Skin of body (tissue), 2 donors: Measurements from ENCODE around the gene RGS9BP. TPM values are rescaled to one million over a fixed set of nuclear protein-coding genes. Genes with fewer than 3 reads are reported as not detected.
"Not testable (repeated sequence)": the region's sequence is repeated elsewhere in the genome, so short reads cannot be mapped to it uniquely, and the experiment has no call there.

Source experiments
- DNase-seq: peaks from one replicate; lab custom pipeline; 2025; lab: John Stamatoyannopoulos, UW
- total RNA-seq: library from RNA; depleted of rRNA; stranded (reverse); fragments of >200 nt; gene quantifications from one replicate; pipeline ENCODE4 v1.2.3, GENCODE V29; 2014

RGS9BP gene
- total RNA-seq, 1 donor from 2014 or later = 0.89 TPM

DNA sequence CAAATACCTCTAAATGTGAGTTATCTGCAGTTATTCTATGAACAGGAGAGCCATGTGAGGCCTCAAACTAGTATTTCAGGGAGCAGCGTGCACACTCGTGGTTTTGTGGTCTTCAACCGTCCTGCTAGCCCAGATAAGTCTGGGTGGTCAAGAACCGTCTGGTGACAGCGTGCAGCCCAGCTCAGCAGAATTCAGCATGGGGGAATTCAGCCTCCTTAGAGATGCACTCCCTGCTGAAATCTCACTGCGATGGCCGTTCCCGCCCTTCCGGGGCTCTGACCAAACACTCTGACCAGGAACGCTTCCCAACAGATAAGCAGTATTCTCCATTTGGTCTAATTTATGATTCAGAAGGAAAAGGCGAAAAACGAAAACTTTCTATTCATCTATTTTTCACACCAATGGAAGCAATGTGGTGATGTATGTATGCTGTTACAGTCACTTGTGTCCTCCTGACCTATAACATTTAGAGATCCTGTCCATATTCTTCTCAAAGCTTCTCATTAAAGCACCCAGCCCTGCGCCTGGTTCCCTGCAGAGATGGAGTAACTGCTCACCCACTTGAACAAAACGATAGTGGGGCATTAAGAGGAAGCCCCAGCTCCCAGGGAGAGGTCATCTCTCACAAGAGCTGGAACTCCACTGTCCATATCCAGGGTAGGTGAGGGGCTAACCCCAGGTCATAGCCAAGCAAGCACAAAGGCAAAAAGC lies 3.6 kb upstream of the RGS9BP start:
- DNase-seq = no peak

DNA sequence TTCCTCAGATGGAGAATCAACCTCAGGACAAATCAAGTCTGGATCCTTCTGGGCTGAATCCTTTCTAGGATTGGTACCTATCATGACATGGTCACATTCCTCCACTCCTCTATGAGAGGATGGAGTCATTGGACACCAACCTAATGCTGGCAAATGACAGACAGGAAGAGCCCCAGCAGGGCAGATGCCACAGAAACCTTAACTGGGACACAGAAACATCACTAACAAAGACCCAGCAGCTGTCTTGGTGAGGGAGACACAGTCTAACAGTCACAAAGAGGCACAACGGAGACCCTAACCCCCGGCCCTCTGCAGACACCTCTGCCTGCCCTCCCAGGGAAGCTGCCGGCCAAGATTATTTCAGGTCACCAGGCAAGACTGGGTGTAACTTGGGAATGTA lies 2.8 kb upstream of the RGS9BP start:
- no peak for DNase-seq

DNA sequence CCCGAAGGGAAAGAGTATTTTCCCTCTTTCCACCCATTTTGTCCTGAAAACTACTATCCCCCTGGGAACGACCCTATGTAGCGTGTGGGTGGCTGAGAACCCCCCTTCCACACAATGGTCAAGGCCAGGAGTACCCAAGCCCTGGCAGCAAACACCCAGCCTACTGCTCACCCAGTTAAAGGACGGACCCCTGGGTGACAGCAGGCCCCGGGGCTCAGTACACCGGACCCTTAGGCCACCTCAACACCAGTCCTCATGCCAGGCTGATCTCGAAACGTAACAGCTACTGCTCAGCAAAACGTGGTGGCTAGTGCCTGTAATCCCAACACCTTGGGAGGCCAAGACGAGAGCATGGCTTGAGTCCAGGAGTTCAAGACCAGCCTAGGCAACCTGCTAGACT lies 2.1 kb upstream of the RGS9BP start:
- no peak for DNase-seq

DNA sequence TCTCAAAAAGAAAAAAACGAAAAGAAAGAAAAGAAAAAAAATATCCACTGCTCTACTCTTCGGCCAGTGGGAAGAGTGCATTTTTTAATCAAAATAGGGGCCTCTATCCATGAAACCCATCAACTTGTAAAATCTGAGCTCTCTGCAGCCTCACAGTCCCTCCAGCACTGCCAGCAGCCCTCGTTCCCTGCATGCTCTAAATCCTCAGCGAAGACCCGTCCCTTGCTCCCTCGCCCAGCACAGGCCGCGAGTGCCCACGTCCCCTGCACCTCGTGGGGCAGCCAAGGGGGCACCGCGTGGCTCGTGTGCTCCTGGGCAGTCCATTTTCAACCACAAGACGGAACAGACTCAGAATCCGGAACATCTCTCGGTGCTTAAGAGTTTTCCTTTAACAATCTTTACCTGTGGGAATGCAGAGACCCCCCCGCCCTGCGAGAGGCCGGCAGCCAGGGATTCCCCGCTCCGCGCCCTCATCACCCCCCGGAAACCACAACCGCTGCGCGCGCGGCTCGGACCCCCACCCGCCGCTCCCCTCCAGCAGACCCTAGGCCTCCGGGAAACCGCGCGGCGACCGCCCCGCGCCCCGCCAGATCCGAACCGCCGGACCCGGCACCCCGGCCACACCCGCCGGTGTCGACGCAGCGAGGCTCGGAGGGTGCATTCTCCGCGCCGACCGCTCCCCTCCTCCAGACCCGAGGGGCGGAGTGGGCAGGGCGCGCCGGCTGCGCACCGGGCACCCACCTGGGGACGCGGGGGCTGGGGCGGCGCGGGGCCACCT lies 1.3 kb upstream of the RGS9BP start:
- DNase-seq = no peak

DNA sequence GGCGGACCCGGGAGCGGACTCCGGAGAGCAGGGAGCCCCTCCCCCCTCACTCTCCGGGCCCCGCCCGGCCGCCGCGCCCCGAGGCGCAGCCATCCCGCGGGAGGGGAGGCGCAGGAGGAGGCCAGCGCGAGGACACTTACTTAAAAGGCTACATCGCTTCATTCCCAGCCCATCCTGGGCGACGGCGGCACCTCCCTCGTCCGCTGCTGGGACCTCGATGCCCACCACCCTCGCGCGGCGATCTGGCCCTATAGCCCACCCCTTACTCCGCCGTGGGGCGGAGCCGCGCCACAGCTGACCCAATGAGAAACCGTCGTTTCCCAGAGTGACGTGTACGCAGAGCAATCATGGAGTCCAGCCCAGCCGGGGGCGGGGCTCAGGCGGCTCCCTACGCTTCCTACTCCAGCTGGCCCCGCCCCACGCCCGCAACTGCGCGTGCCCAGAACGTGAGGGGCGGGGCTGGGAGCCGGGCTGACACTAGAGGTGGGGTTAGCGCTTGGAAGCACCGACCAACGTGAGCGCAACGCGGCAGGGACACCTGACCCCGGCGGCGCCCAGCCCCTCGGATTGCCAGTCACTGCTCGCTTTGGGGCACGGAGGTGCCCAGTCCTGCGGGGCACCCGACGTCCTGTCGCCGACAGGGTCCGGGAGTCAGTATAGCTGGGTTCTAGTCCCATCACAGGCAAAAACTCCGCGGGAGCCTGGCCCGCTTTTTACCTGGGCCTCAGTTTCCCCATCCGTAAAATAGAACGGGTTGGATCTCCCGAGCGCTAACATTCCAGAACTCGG lies 523 bp upstream of the RGS9BP start, which contains the start of gene ANKRD27:
Gene ANKRD27 (minus strand): TSS at position 250 of the 789 bp plus-strand sequence. CDS start 16,165 bp downstream, outside the sequence.
- peak; percentile 98 for DNase-seq

DNA sequence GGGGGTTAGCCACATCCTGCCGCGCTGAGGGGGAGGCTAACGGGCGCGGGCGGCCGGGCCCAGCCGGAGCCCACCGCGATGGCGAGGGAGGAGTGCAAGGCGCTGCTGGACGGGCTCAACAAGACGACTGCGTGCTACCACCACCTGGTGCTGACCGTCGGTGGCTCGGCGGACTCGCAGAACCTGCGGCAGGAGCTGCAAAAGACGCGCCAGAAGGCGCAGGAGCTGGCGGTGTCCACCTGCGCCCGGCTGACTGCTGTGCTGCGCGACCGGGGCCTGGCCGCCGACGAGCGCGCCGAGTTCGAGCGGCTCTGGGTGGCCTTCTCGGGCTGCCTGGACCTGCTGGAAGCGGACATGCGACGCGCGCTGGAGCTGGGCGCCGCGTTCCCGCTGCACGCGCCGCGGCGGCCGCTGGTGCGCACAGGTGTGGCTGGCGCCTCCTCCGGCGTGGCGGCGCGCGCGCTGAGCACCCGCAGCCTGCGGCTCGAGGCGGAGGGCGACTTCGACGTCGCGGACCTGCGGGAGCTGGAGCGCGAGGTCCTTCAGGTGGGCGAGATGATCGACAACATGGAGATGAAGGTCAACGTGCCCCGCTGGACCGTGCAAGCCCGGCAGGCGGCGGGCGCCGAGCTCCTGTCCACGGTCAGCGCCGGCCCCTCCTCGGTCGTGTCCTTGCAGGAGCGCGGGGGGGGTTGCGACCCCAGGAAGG lies 692 bp downstream of the RGS9BP start:
- DNase-seq = no peak

DNA sequence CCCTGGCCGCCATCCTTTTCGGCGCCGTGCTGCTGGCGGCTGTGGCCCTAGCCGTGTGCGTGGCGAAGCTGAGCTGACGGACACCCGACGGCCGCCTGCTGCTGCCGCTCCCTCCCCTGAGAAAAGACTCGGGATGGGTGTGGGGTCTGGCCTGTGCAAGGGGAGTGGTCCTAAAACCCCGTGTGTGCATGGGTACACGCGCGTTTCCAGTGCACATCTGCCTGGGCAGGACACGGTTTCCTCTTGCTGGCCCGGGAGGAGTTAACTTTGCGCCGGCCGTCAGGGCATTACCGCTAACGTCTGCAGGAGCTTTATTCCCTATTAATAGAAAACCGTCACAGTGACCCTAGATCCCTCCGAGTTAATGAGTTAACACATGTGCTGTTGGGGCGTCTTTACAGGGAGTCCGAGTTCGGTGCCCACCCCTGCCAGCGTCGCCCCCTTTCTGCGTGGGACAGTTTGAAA lies 1.3 kb downstream of the RGS9BP start:
- DNase-seq = no peak

DNA sequence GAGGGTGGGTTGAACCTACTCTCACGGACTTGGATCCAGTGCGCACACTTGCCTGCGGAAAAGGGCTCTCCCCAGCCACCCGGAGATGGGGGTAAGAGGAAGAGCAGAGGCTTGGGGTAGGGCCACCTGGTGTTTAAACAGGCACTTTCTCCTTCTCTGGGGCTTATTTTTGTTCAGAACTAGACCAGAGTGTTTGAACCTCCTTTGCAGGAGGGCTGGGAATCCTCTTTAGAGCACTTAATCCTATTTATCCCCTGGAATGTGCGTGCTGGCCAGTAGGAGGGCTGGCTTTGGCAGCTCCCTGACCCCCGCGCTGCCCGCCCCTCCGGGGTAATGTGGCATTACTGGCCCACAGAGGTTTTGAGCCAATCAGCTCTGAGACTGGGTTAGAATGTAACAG lies 2.0 kb downstream of the RGS9BP start:
- DNase-seq = no peak

DNA sequence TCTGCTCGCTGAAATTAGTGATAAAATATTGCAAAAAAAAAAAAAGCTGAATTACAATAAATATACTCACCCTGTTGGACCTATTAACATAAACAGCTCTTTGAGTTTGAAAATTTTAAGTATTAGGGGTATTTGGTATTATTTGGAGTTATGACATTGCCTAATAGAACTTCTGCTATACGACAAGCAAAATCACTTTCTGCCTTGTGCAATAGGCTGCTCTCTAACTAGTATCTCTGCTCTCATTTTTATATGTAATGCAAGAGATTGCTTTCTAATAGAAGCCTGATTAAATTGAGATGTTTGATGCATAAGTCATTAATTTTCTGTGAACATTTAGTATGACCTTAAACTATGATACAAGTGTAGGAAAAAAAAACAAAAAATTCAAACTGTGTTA lies 5.3 kb downstream of the RGS9BP start:
- no peak for DNase-seq

DNA sequence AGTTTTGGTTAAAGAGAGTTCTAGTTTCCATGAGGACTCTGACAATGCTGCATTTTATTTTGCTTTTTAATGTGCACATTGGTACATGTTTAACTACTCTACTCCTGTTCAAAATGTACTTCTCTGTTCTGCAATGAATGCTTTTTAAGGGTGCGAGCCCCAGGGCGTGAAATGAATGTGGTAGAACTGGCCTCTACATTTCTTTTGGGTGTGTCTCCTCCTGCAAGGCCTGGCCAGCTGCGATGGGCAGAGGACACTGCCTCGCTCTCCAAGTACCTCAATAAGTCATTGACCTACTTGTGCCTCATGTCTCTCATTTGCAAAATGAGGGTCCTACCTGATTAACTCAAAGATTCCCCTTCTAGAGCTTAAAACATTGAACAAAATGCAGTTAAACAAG lies 6.7 kb downstream of the RGS9BP start:
- DNase-seq = no peak

DNA sequence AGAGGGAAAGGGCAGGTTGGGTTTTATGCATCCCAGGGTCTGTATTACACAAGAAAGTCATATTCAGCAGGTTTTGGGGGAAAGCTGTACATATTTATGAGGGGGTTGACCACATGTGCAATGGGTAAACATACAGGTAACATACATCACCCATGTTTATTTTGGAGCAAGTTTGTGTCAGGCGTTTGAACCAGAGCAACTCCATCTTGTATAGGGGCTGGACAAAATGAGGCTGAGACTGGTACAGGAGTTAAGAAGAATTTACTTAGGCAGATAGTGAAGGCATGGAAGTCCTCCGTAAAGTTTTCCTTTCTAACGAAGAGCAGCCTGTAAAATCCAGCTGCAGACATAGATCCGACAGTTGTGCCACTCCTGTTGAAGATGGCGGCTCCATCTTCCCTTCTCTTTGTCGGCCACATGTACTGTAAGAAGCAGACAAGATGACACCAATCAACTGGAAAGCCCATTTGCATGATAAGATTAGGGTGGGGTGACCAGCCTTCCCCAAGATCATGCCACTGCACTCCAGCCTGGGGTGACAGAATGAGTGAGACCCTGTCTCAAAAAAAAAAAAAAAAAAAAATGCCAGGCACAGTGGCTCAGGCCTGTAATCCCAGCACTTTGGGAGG lies 11.3 kb downstream of the RGS9BP start:
- no peak for DNase-seq

DNA sequence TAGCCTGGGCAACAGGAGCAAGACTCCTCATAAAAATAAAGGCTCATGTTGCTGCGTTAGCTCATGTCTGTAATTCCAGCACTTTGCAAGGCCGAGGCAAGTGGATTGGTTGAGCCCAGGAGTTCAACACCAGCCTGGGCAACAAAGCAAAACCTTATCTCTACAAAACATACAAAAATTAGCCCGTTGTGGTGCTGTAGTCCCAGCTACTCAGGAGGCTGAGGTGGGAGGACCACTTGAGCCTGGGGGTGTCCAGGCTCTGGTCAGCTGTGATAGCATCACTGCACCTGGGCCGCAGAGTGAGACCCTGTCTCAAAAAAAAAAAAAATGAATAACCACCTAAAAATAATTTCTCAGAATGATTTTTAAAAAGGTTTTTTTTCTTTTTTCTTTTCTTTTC lies 12.0 kb downstream of the RGS9BP start:
- no peak for DNase-seq

DNA sequence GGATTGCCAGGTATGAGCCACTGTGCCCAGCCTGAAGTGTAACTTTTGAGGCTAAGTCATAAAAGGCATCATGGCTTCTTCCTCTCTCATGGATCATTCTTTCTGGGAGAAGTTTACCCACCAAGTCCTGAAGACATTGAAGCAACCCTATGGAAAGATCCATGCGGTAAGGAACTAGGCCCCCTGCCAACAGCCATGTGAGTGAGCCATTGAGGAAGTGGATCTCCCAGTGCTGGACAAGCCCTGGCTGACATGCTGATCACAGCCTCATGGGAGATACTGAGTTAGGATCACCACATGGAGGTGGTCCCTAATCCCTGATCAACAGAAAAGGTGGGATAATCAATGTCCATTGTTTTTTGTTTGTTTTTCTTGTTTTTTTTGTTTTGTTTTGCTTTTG lies 12.7 kb downstream of the RGS9BP start:
- DNase-seq = no peak

DNA sequence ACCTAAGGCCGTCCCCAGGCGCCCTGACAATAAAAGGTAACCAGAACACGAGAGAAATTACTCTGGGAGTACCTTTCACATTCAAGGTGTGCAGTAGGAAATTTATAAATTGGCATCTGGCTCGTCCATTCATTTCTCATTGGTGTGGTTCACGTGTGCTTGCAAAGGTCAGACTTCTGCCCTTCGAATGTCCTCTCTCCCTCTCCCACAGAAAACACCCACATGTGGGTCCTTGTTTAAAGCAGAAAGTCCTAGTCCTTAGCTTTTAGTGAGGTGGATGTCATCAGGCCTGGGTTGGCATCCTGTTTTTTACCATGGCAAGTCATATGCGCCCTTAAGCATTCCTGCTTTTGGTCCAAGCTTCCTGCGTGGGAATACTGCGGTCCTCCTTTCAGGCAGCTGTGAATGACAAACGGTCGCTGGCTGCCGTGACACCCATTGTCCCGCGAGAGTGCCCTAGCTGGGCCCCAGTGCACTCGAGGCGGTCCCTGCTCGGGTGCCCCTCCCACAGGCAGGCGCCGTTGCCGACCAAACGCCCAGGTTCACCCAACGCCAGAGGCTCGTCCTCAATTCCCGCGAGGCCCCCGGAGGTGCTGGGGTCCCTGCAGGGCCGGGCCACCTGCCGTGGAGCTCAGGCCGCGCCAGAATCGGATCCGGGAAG lies 15.8 kb downstream of the RGS9BP start, which contains the start of gene NUDT19:
Gene NUDT19 (plus strand): TSS at position 531 of the 661 bp plus-strand sequence. CDS start 140 bp downstream, outside the sequence.
- peak; percentile 28 for DNase-seq

DNA sequence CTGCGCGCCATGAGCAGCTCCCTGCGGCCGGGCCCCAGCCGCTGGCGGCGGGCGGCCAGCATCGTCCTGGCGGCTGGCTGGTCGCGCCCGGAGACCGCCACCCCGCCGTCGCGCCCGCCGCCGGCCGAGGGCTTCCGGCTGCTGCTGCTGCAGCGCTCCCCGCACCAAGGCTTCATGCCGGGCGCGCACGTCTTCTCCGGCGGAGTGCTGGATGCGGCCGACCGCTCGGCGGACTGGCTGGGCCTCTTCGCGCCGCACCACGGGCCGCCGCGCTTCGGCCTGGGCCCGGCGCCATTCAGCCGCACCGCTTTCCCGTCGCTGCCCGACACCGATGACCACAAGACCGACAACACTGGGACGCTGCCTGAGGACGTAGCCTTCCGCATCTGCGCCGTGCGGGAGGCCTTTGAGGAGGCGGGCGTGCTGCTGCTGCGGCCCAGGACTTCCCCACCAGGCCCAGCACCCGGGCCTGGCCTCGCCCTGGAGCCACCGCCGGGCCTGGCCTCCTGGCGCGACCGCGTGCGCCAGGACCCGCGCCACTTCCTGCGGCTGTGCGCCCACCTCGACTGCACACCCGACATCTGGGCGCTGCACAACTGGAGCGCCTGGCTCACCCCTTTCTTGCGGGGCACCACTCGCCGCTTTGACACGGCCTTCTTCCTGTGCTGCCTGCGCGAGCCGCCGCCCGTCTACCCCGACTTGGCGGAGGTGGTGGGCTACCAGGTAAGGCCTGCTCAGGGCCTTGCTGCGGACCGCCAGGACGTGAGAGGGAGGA lies 16.5 kb downstream of the RGS9BP start:
- no peak for DNase-seq

DNA sequence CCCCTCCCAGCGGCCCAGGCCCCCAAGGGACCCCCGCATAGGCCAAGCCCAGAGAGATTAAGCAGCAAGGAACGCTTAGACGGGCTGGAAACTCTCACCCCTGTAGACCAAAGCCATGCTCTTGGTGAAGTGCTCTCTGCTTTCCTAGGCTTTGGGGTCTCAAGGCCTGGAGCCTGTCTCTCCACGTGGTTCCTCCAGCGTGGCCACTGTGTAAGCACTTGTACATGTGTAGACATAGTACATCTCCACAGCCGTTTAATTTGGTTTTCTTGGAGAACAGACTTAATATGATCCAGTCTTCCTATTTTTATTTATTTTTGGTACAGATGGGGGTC lies 17.0 kb downstream of the RGS9BP start:
- no peak for DNase-seq

DNA sequence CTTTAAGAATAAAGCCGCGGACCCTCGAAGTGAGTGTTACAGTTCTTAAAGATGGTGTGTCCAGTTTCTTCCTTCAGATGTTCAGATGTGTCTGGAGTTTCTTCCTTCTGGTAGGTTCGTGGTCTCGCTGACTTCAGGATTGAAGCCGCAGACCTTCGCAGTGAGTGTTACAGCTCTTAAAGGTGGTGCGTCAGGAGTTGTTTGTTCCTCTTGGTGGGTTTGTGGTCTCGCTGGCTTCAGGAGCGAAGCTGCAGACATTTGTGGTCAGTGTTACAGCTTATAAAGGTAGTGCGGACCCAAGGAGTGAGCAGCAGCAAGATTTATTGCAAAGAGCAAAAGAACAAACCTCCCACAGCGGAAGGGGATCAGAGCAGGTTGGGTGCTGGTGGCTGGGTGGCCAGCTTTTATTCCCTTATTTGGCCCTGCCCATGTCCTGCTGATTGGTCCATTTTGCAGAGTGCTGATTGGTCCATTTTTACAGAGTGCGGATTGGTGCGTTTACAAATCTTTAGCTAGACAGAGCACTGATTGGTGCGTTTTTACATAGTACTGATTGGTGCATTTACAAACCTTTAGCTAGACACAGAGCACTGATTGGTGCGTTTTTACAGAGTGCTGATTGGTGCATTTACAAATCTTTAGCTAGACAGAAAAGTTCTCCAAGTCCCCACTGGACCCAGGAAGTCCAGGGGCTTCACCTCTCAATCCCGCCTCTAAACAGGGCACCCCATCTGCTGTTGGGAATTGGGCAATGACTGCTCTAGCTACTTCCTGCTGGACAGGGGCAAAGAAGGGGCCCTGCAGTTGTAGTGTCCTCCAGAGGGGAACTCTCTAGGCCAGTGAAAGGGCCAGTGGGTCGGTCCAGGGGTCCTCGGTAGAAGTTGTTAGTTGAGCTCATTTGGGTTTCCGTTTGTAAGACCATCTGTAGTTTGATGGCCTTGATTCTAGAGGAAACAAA lies 17.8 kb downstream of the RGS9BP start:
- not testable (repeated sequence) for DNase-seq

DNA sequence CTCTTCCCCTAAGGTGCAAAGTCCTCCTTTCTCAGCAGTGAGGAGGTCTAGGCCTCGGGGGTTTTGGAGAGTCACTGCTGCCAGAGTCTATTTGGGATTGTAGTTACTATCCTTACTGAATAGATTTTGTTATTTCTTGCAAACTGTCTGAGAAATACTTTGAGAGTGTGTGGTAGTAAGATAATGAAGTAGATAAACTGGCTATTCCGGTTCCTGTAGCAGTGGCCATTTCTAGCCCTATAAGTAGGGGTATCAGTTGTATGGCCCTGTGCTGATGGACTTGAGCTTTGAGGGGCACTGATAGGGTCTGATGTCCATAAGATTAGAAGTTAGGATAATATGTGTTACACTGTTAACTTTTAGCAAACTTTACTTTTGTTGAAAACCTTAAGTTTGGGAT lies 18.7 kb downstream of the RGS9BP start:
- not testable (repeated sequence) for DNase-seq
